GM23338 (cell line): ENCODE results near the gene SAMHD1. TPM values are rescaled to one million over a fixed set of nuclear protein-coding genes. Genes with fewer than 3 reads are reported as not detected.
"Not testable (repeated sequence)": the region's sequence is repeated elsewhere in the genome, so short reads cannot be mapped to it uniquely, and the experiment has no call there.

Experiments used
- ATAC-seq: fragments of 200-7000 bp; cut with Tn5 transposase; 3 replicates; pipeline ENCODE4 v1.9.1; 2020
- DNase-seq: peaks from one replicate; pipeline ENCODE4 v3.0.0-alpha.2; 2015; ENCODE audit warnings: low spot score
- H2AFZ ChIP-seq: fragments of 200-600 bp; sonication (generic); 2 replicates; pipeline ENCODE4 v1.8.0; 2016; ENCODE audit warnings: antibody characterized with exemption, mild to moderate bottlenecking, moderate library complexity
- H3F3A ChIP-seq: fragments of 200-600 bp; sonication (generic); replicated peaks from 2 replicates; pipeline ENCODE4 v1.8.0; 2017; ENCODE audit warnings: antibody characterized with exemption, mixed run types, low read depth
- H3K27ac ChIP-seq: fragments of 200-600 bp; sonication (generic); 2 replicates; pipeline ENCODE4 v1.6.1; 2016; ENCODE audit warnings: low read depth
- H3K27me3 ChIP-seq: fragments of 200-600 bp; sonication (generic); 2 replicates; pipeline ENCODE4 v1.8.0; 2016; ENCODE audit warnings: mild to moderate bottlenecking, mixed run types, moderate library complexity; ENCODE audit not compliant: insufficient read depth
- H3K36me3 ChIP-seq: fragments of 200-600 bp; sonication (generic); 2 replicates; pipeline ENCODE4 v1.8.0; 2016; ENCODE audit warnings: mild to moderate bottlenecking; ENCODE audit not compliant: insufficient read depth
- H3K4me1 ChIP-seq: fragments of 200-600 bp; sonication (generic); 2 replicates; pipeline ENCODE4 v1.8.0; 2016; ENCODE audit warnings: mild to moderate bottlenecking, moderate library complexity; ENCODE audit not compliant: insufficient read depth
- H3K4me2 ChIP-seq: fragments of 200-600 bp; sonication (generic); 2 replicates; pipeline ENCODE4 v1.7.1; 2017; ENCODE audit warnings: mixed run types
- H3K4me3 ChIP-seq: fragments of 200-600 bp; sonication (generic); 2 replicates; pipeline ENCODE4 v1.6.1; 2016; ENCODE audit warnings: mixed run types
- H3K79me2 ChIP-seq: fragments of 200-600 bp; sonication (generic); replicated peaks from 2 replicates; pipeline ENCODE4 v1.8.0; 2017; ENCODE audit warnings: mild to moderate bottlenecking; ENCODE audit not compliant: insufficient read depth
- H3K9me2 ChIP-seq: fragments of 200-600 bp; sonication (generic); 2 replicates; pipeline ENCODE4 v1.8.0; 2017; ENCODE audit not compliant: insufficient read depth
- H4K20me1 ChIP-seq: fragments of 200-600 bp; sonication (generic); replicated peaks from 2 replicates; pipeline ENCODE4 v1.8.0; 2017; ENCODE audit warnings: mild to moderate bottlenecking; ENCODE audit not compliant: insufficient read depth
- H3K27ac Mint-ChIP-seq: 2 replicates; pipeline ENCODE4 v1.8.0; 2020; ENCODE audit warnings: inconsistent platforms, mild to moderate bottlenecking, moderate library complexity, mixed read lengths
- H3K27me3 Mint-ChIP-seq: 3 replicates; pipeline ENCODE4 v1.8.0; 2022; ENCODE audit warnings: low read depth, mild to moderate bottlenecking, moderate library complexity, mixed read lengths, inconsistent platforms; ENCODE audit not compliant: insufficient read depth, poor library complexity
- H3K36me3 Mint-ChIP-seq: 3 replicates; pipeline ENCODE4 v1.8.0; 2021; ENCODE audit warnings: low read depth, mild to moderate bottlenecking, inconsistent platforms, moderate library complexity, mixed read lengths
- H3K4me1 Mint-ChIP-seq: 3 replicates; pipeline ENCODE4 v1.8.0; 2020; ENCODE audit warnings: mild to moderate bottlenecking, inconsistent platforms, mixed read lengths
- H3K4me3 Mint-ChIP-seq: 3 replicates; pipeline ENCODE4 v1.8.0; 2021; ENCODE audit warnings: moderate library complexity, mild to moderate bottlenecking, inconsistent platforms, mixed read lengths
- H3K9me3 Mint-ChIP-seq: 3 replicates; pipeline ENCODE4 v1.8.0; 2020; ENCODE audit warnings: moderate library complexity, mild to moderate bottlenecking, inconsistent platforms, mixed read lengths
- CREB1 ChIP-seq: fragments of 250-450 bp; sonication (Bioruptor Pico); IDR thresholded peaks from 2 replicates; pipeline ENCODE4 v1.5.0; 2020; ENCODE audit warnings: low read depth, mild to moderate bottlenecking, moderate library complexity
- CTCF ChIP-seq, 2 experiments: fragments of 200-600 bp in 1 of 2; sonication (generic) in 1 of 2; conservative IDR thresholded peaks; 2 replicates each; pipeline versions ENCODE4 v1.5.1 to v1.6.1; 2016 to 2017; ENCODE audit warnings: antibody characterized with exemption in 2 of 2, low read depth in 2 of 2, mild to moderate bottlenecking in 2 of 2, moderate library complexity in 1 of 2
- ETS1 ChIP-seq: IDR thresholded peaks from 2 replicates; pipeline ENCODE4 v1.6.1; 2016; ENCODE audit warnings: antibody characterized with exemption
- EZH2 ChIP-seq: fragments of 200-600 bp; sonication (generic); IDR thresholded peaks from one replicate; pipeline ENCODE4 v1.8.0; 2017; ENCODE audit warnings: antibody characterized with exemption, mild to moderate bottlenecking, low read depth; ENCODE audit not compliant: unreplicated experiment
- EZH2phosphoT487 ChIP-seq: fragments of 200-600 bp; sonication (generic); IDR thresholded peaks from one replicate; pipeline ENCODE4 v1.8.1; 2018; ENCODE audit warnings: antibody characterized with exemption; ENCODE audit not compliant: unreplicated experiment
- JUNB ChIP-seq: IDR thresholded peaks from one replicate; pipeline ENCODE4 v1.6.1; 2016; ENCODE audit warnings: antibody characterized with exemption; ENCODE audit not compliant: unreplicated experiment
- NANOG ChIP-seq: IDR thresholded peaks from 2 replicates; pipeline ENCODE4 v1.6.1; 2016; ENCODE audit warnings: antibody characterized with exemption, borderline replicate concordance
- POLR2AphosphoS5 ChIP-seq: IDR thresholded peaks from 2 replicates; pipeline ENCODE4 v1.6.1; 2016; ENCODE audit warnings: antibody characterized with exemption, low read depth
- REST ChIP-seq: IDR thresholded peaks from one replicate; pipeline ENCODE4 v1.6.1; 2018; ENCODE audit warnings: antibody characterized with exemption; ENCODE audit not compliant: unreplicated experiment
- ZNF114 ChIP-seq: fragments of 250-450 bp; sonication (Bioruptor Pico); IDR thresholded peaks from 2 replicates; pipeline ENCODE4 v1.5.0; 2020; ENCODE audit warnings: mild to moderate bottlenecking, moderate library complexity
- ZNF331 ChIP-seq: fragments of 250-450 bp; sonication (Bioruptor Pico); IDR thresholded peaks from 2 replicates; pipeline ENCODE4 v1.5.0; 2020; ENCODE audit warnings: low read depth, mild to moderate bottlenecking, moderate library complexity
- polyA plus RNA-seq: library from polyadenylated mRNA; unstranded; fragments of >200 nt; fragmentation: Nextera tagmentation; extraction: Ambion mirVana; gene quantifications from 2 replicates; pipeline ENCODE4 v1.2.1, GENCODE V29; 2016
- total RNA-seq: library from RNA; depleted of rRNA; stranded (reverse); fragments of >200 nt; shearing (Covaris generic); gene quantifications from 2 replicates; pipeline ENCODE4 v1.2.3, GENCODE V29; 2014

The SAMHD1 gene
- total and polyA plus RNA-seq, 2 experiments from 2014 or later: 21.9 to 45.4 TPM

GRCh38 chr20:36937402-36937770, 14.1 kb downstream of the SAMHD1 start (continued):
- TF ChIP-seq ETS1 (no peak), ZNF331 (CRISPR knock-in tag) (no peak), NANOG (no peak), REST (no peak), CTCF (conservative IDR thresholded peaks at IDR 0.05; ENCODE audit: low read depth in 2 of 2) (no peak), POLR2AphosphoS5 (no peak), JUNB (no peak)

- not testable (repeated sequence) for H4K20me1 ChIP-seq, H2AFZ ChIP-seq, H3K9me2 ChIP-seq, H3K4me3 Mint-ChIP-seq, H3K36me3 ChIP-seq, H3K4me1 ChIP-seq, H3K9me3 Mint-ChIP-seq, H3K27me3 ChIP-seq, H3K4me1 Mint-ChIP-seq, H3K27ac ChIP-seq, H3K4me3 ChIP-seq, DNase-seq, ATAC-seq, H3K27ac Mint-ChIP-seq, H3K79me2 ChIP-seq, H3K27me3 Mint-ChIP-seq, H3K4me2 ChIP-seq, H3F3A ChIP-seq
- peaks cover 19% of the 10 kb centered on the region; the same call in 2 of the 3 replicates for H3K36me3 Mint-ChIP-seq
Measured at GRCh38 chr20:36936761-36937401, 14.6 kb downstream of the SAMHD1 start.

- no peaks in the 10 kb centered on the region for H4K20me1 ChIP-seq
- no peaks in the 10 kb centered on the region for H3K4me1 ChIP-seq
- peaks cover 6% of the 10 kb centered on the region for H3K36me3 ChIP-seq
- no peaks in the 10 kb centered on the region for H3F3A ChIP-seq
- Mint-ChIP-seq H3K36me3 (peaks cover 19% of the 10 kb centered on the region; the same call in 2 of the 3 replicates), H3K27me3 (peaks cover 1% of the 10 kb centered on the region), H3K4me3 (no peak overlapping the region), H3K4me1 (peaks cover 2% of the 10 kb centered on the region; the same call in 2 of the 3 replicates), H3K27ac (no peak overlapping the region), H3K9me3 (no peaks in the 10 kb centered on the region)
- H3K79me2 ChIP-seq: no peaks in the 10 kb centered on the region
- DNase-seq: no peak
- H3K27ac ChIP-seq: no peak overlapping the region
- no peak overlapping the region for H2AFZ ChIP-seq
- no peaks in the 10 kb centered on the region for H3K27me3 ChIP-seq
- H3K4me2 ChIP-seq: no peak overlapping the region
- no peaks in the 10 kb centered on the region for H3K9me2 ChIP-seq
- no peak for ATAC-seq
- H3K4me3 ChIP-seq: no peak overlapping the region
- TF ChIP-seq ZNF331 (CRISPR knock-in tag) (no peak), NANOG (no peak), JUNB (no peak), EZH2 (no peak), ZNF114 (CRISPR knock-in tag) (no peak), CTCF (conservative IDR thresholded peaks at IDR 0.05; ENCODE audit: low read depth in 2 of 2) (no peak), CREB1 (CRISPR knock-in tag) (no peak), EZH2phosphoT487 (no peak)
Measured at GRCh38 chr20:36936341-36936740, 15.2 kb downstream of the SAMHD1 start.
